Epithelial cell of proximal tubule (primary cell): ENCODE data around the gene TM6SF1. TPM values are rescaled to one million over a fixed set of nuclear protein-coding genes. Genes with fewer than 3 reads are reported as not detected.

Experiments
- DNase-seq: peaks from one replicate; pipeline ENCODE4 v3.0.0-alpha.2; 2011; ENCODE audit warnings: low read depth
- H3K4me3 ChIP-seq: 2 replicates; pipeline ENCODE4 v1.5.1; 2011; ENCODE audit warnings: low read depth, mild to moderate bottlenecking, low read length
- total RNA-seq: library from RNA; depleted of rRNA; stranded (reverse); fragments of >200 nt; gene quantifications from 2 replicates; pipeline ENCODE4 v1.2.3, GENCODE V29; 2015
- TF ChIP-seq, protein P1 (sequence below): conservative IDR thresholded peaks from 2 replicates; pipeline ENCODE4 v1.5.1; 2012; ENCODE audit warnings: low read depth, mild to moderate bottlenecking, low read length

The TM6SF1 gene
- total RNA-seq, 1 donor from 2014 or later, result 0.81 TPM

DNA sequence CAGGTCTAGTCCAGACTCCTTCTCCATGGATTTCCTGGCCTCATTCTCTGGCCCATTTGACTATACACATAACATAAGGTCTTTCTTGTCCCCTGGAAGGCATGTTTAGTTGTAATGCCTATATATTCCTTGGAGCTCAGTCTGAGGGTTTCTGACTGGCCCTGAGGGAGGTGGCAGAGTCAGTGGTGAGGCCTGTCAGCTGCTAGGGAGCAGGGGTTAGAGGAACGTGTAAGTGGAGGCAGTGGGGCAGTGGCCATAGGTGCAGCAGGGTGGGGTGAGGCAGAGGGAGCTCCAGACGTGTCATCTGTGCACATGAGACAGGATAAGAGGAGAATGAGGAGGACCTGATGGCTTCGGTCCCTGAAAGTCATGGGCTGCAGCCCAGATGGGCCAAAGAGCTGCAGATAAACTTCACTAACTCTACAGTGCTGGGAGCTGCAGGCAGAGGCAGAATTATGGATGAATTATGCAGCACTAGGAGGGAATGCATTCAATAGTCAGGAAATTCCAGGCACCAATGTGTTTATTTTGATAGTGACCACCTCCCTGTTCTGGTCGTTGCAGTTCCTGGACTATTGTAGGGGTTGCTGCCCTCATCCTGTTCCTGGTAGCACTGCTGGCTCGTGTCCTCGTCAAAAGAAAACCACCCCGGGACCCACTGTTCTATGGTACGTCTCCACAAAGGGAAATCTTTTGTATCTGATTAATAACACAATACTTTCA, 4.9 kb downstream of the TM6SF1 start:
- no peak overlapping the region for H3K4me3 ChIP-seq
- no peak for DNase-seq

DNA sequence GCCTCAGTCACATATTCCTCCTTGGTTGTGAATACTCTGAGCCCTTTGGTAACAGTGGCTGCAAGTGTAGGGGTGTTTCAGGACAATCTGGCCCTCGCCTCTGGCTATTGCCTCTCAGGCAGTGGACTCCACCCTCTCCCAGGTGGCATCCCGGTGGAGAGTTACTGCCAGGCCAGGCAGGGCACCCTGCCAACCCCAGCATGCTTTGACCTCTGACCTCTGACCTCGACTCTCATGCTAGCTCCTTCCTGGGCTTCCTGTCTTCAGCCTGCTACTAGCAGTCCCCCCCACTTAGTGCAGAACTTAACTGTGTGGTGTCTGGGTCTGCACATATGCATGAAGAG, 5.5 kb downstream of the TM6SF1 start:
- DNase-seq, result no peak
- TF ChIP-seq, protein P1, sequence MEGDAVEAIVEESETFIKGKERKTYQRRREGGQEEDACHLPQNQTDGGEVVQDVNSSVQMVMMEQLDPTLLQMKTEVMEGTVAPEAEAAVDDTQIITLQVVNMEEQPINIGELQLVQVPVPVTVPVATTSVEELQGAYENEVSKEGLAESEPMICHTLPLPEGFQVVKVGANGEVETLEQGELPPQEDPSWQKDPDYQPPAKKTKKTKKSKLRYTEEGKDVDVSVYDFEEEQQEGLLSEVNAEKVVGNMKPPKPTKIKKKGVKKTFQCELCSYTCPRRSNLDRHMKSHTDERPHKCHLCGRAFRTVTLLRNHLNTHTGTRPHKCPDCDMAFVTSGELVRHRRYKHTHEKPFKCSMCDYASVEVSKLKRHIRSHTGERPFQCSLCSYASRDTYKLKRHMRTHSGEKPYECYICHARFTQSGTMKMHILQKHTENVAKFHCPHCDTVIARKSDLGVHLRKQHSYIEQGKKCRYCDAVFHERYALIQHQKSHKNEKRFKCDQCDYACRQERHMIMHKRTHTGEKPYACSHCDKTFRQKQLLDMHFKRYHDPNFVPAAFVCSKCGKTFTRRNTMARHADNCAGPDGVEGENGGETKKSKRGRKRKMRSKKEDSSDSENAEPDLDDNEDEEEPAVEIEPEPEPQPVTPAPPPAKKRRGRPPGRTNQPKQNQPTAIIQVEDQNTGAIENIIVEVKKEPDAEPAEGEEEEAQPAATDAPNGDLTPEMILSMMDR, result no peak
- no peak overlapping the region for H3K4me3 ChIP-seq

More for the DNA sequence above, 4.9 kb downstream of the TM6SF1 start:
- TF ChIP-seq, protein P1, result no peak

DNA sequence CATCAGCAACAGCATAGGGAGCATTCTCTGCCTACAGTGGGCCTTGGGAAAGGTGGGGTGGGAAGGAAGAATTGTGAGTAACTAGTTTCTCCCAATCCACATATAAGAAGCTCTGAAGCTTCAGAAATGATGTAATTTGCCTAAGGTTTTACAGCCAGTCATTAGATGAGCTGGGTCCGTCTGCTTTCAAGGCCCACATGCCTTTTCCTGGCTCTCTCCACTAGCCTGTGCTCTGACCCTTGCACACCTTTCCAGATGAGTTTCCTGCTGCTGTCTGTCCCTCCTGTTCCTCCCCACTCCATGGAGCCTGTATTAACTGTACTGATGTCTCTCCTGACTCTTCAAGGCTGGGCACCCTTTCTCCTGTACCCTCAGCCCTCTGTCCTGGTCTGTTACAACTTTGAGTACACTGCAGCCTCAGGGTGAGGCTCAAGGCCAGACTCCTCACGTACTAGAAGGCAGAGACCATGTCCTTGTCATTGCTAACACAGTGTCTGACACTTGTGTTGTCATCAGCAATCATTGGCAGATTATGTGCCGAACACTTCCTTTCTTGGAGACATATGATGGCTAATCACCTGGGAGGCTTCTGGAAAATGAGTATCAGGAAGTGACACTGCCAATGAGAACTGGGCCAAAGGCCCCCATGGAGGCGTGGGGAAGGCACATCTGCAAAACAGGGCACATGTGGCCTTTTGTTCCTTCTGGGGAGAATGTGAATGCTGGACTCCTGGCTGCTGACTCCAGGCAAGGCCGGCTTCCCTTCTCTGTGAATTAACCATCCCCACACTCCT, 6.6 kb downstream of the TM6SF1 start:
- TF ChIP-seq, protein P1, result no peak

DNA sequence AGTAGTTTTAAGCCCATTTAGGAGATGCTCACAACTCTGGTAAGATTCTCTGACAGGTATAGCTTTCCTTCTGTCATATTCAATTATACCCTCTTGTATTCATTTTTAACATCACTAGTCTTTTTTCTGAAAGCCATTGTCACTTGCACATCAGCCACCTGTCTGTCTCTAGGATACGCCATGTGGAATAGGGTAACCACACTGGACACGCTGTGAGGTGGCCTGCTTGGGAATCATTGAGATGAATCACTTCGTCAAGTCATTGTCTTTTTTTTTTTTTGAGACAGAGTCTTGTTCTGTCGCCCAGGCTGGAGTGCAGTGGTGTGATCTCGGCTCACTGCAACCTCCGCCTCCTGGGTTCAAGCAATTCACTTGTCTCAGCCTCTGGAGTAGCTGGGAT, 7.4 kb downstream of the TM6SF1 start:
- TF ChIP-seq, protein P1, result no peak
- no peak for DNase-seq
- H3K4me3 ChIP-seq, result no peak overlapping the region

More for the DNA sequence above, 6.6 kb downstream of the TM6SF1 start:
- no peak overlapping the region for H3K4me3 ChIP-seq
- DNase-seq, result no peak

DNA sequence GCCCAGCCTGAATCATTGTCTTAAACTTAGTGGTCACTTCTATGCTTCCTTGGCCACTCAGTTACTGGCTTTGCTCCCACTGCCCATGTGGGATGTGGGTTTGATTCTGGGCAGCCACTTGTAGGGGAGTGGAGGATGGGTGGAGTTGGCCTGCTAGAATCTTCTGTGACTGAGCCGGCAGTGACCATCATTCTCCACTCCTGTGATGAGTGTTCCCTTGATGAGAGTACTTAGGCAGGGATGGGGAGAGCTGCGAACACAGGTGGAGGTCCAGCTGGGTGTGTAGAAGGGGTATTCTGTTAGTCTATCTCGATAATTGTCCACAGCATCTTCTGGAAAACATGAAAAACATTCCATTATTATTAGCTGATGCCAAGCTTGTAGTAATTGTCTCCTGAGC, 8.0 kb downstream of the TM6SF1 start:
- no peak overlapping the region for H3K4me3 ChIP-seq
- TF ChIP-seq, protein P1, result no peak
- no peak for DNase-seq

DNA sequence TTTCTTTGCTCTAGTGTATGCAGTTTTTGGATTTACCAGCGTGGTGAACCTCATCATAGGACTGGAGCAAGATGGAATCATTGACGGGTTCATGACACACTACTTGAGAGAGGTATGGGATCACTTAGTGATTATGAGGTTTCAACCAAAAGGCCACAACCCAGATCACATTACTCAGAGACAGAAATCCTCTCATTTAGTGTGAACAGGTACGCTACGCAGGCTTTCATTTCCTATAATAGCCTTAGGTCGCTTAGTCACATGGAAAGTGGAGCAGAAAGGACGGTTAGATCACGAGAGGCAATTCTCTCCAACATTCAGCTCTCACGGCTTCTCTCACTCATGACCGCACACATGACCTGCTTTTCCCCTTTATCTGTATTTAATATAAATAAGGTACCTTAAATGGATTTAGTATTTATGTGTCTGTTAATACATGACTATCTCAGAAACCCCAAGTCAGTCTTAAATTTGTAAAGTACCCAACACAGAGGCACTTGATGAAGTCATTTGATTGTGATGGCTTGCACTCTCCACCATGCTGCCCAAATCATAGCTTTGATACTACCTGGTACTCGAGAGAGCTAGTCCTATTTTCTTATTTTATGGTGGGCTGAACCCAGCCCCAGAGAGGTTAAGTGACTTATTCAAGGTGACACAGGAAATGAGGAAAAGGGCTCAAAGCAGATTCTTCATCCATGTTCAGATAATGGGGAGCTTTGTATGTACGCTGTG, 8.6 kb downstream of the TM6SF1 start:
- no peak overlapping the region for H3K4me3 ChIP-seq
- TF ChIP-seq, protein P1, result no peak

More for the DNA sequence above, 8.6 kb downstream of the TM6SF1 start:
- no peak for DNase-seq
